HG03060 (cell line): ENCODE data around the gene CLGN.
A peak's percentile ranks its signal among the peaks of the same experiment; 100 is the strongest.
"Not testable (repeated sequence)": the region's sequence is repeated elsewhere in the genome, so short reads cannot be mapped to it uniquely, and the experiment has no call there.

Experiments
- ATAC-seq: cut with Tn5 transposase; IDR thresholded peaks from one replicate; pipeline ENCODE4 v1.9.1; 2021; ENCODE audit warnings: low read depth, moderate number of reproducible peaks; ENCODE audit not compliant: unreplicated experiment

The CLGN gene

GRCh38 chr4:140427106-140427918 lies at the start of gene CLGN:
Gene CLGN, minus strand, starts transcription at chr4:140427648. Its CDS starts 14,570 bp downstream, at chr4:140413078.
- peak; percentile 70 for ATAC-seq

GRCh38 chr4:140472156-140472555 lies 44.7 kb upstream of the CLGN start:
- no peak for ATAC-seq

- no peak for ATAC-seq
Measured at GRCh38 chr4:140469791-140470733, 42.6 kb upstream of the CLGN start.

GRCh38 chr4:140466146-140466545 lies 38.7 kb upstream of the CLGN start:
- no peak for ATAC-seq

GRCh38 chr4:140463614-140464013 lies 36.2 kb upstream of the CLGN start:
- no peak for ATAC-seq

- no peak for ATAC-seq
Measured at GRCh38 chr4:140463182-140463581, 35.7 kb upstream of the CLGN start.

GRCh38 chr4:140450352-140450751 lies 22.9 kb upstream of the CLGN start:
- no peak for ATAC-seq

GRCh38 chr4:140448830-140449229 lies 21.4 kb upstream of the CLGN start:
- no peak for ATAC-seq

- no peak for ATAC-seq
Measured at GRCh38 chr4:140448162-140448561, 20.7 kb upstream of the CLGN start.

GRCh38 chr4:140444347-140444746 lies 16.9 kb upstream of the CLGN start:
- ATAC-seq = not testable (repeated sequence)

- ATAC-seq = no peak
Measured at GRCh38 chr4:140439644-140440142, 12.2 kb upstream of the CLGN start.

GRCh38 chr4:140427919-140428471 lies 547 bp upstream of the CLGN start:
- ATAC-seq = peak; percentile 33

GRCh38 chr4:140426610-140427105 lies 790 bp downstream of the CLGN start:
- ATAC-seq = no peak

- ATAC-seq = no peak
Measured at GRCh38 chr4:140423106-140423505, 4.3 kb downstream of the CLGN start.

- not testable (repeated sequence) for ATAC-seq
Measured at GRCh38 chr4:140413130-140413969, 14.1 kb downstream of the CLGN start.

GRCh38 chr4:140408974-140409373 lies 18.5 kb downstream of the CLGN start:
- no peak for ATAC-seq

- no peak for ATAC-seq
Measured at GRCh38 chr4:140406292-140406691, 21.2 kb downstream of the CLGN start.

GRCh38 chr4:140400111-140400510 lies 27.3 kb downstream of the CLGN start:
- ATAC-seq = no peak

GRCh38 chr4:140395668-140396067 lies 31.8 kb downstream of the CLGN start:
- ATAC-seq = no peak

- no peak for ATAC-seq
Measured at GRCh38 chr4:140388015-140388414, 39.4 kb downstream of the CLGN start.
